GM18861 (cell line): Measurements from ENCODE around the gene LRSAM1.
"Not testable (repeated sequence)": the region's sequence is repeated elsewhere in the genome, so short reads cannot be mapped to it uniquely, and the experiment has no call there.

ENCODE experiments used
- ATAC-seq: cut with Tn5 transposase; IDR thresholded peaks from one replicate; pipeline ENCODE4 v1.9.1; 2021; ENCODE audit not compliant: unreplicated experiment

LRSAM1 gene

DNA sequence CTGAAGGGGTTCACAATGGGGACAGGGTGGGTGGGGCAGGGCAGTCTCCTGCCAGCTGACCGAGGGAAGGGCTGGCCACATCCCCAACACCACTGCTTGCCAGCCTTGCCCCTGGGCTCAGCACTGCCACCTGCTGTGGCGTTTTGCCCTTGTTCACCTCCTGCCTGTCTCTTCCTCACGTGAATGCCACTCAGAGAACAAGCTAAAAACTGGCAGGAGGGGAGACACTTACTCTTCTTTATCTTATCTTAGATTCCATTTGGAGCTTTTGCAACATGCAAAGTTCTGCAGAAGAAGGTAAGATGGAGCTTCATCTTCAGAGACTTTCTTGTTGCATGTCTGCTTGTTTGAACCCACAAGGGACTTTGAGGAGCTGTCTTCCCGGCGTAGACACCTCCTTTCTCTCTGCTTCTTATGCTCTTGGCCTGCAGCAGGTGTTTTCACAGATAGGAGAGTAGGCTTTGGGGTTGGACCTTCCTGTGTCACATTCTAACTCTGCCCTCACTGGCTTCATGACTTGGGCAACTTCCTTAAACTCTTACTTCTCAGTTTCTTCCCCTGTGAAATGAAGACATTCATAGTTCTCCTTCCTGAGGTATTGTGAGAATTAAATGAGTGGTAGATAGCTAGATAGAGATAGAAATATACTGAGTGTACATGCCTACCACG is 4.1 kb downstream of the LRSAM1 start:
- ATAC-seq, result no peak

DNA sequence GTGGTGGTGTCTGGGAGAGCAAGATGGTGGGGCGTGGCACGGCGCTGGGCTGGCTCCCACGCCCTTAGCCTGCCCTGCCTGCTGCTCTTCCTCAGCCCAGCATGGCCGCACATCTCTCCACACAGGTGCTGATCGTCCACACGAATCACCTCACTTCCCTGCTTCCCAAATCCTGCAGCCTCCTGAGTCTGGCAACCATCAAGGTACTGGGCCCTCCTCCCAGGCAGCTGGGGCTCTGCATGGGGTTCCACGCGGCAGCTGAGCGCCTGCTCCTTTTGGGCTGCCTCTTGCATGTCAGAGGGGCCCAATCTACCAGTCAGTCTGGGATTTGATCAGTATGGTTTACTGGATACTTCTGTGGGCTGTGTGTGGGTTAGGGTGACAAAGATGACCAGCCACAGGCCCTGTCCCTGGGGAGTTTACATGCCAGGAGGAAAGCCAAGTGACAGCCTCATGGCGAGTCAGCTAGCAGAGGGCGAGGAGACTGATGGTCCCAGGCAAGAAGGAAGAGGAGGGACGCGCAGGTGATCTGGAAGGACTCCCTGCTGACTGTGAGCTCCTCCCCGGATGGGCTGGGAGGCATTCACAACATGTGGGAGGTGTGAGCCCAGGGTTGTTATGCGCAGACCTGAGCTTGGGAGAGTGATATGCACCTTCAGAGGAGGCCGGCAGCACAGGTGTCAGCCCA is 6.0 kb downstream of the LRSAM1 start:
- ATAC-seq, result no peak

DNA sequence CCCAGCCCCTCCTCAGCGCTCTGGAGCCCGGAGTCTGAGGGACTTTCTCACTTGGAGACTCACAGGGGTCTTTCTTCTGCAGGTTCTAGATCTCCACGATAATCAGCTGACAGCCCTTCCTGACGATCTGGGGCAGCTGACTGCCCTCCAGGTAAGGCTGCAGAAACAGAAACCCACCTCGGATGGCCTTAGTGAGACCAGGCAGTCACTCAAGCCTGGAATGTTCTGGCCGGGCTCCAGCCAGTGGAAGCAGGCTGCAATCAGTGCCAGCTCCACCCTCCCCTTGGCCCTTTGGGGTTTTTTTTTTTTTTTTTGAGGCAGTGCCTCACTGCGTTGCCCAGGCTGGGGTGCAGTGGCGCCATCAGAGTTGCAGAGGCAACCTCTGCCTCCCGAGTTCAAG is 7.6 kb downstream of the LRSAM1 start:
- no peak for ATAC-seq

DNA sequence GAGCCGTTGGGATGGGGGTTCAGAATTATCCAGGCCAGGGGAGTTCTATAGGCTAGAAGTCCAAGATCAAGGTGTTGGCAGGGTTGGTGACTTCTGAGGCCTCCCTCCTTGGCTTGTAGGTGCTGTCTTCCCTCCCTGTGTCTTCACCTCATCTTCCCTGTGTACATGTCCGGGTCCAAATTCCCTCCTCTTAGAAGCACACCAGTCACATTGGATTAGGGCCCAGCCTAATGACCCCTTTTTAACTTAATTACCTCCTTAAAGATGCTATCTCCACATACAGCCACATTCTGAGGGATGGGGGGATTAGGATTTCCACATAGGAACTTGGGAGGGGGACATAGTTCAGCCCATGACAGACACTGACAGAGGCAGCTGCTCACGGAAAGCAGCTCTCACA is 12.1 kb downstream of the LRSAM1 start:
- no peak for ATAC-seq

DNA sequence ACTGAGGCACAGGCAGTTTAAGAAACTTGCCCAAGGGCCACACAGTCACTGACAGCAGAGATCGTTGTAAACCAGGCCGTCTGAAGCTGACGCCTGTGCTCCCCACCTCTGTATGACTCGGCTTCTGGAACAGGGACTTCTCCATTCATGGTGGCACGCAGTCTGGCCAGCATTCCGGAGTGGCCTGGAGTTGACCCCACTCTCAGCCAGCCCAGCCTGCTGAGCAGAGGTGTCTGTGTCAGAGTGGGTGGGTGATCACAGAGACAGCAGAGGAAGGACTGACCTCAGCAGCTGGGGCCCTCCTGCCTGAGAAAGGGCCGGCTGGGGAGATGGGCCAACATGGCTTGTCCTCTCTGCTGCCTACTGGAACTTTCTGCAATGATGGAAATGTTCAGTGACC is 12.6 kb downstream of the LRSAM1 start:
- no peak for ATAC-seq

DNA sequence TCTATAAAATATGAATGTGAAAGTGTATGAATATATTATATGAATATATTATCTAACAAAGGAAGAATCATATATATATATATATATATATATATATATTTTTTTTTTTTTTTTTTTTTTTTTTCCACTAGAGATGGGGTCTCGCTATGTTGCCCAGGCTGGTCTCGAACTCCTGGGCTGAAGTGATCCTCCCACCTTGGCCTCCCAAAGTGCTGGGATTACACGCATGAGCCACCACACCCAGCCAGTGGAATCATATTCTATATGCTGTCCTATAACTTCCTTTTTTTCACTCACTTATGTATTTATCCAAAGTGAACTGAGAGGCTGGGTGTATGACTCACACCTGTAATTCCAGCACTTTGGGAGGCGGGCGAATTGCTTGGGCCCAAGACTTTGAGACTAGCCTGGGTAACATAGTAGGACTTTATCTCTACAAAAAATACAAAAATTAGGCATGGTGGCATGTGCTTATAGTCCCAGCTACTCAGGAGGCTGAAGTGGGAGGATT is 15.2 kb downstream of the LRSAM1 start:
- not testable (repeated sequence) for ATAC-seq

DNA sequence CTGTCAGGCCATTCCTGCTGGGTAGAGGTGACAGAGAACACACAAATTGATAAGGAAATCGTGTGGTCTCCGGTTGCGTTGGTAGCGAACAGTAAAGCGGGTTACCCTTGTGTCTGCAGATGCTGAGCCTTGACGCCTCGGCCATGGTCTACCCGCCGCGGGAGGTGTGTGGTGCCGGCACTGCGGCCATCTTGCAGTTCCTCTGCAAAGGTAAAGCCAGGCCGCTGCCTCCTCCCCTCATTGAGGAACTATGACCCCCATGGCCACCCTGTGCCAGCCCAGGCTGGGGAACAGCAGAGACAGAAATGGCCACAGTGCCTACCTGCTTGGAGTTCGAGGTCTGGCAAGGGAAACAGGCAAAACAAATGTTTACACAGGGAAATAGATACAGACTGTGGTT is 16.3 kb downstream of the LRSAM1 start:
- no peak for ATAC-seq

DNA sequence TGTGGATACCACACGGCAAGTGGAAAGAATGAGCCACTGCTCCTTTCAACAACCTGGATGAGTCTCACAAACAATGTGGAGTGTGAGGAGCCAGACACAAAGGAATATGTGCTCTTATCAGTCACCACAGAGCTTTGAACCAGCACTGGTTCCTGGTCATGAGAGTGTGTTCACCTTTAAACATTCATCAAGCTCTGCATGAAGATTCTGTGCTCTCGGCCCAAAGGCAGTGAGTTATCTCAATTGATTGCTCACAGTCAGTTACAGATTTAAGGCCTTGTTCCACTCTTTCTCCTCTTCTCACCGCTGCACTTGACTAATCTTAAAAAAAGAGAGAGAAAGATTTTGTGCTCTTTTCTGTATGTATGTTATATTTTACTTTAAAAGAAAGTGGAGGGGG is 19.4 kb downstream of the LRSAM1 start:
- ATAC-seq, result no peak

DNA sequence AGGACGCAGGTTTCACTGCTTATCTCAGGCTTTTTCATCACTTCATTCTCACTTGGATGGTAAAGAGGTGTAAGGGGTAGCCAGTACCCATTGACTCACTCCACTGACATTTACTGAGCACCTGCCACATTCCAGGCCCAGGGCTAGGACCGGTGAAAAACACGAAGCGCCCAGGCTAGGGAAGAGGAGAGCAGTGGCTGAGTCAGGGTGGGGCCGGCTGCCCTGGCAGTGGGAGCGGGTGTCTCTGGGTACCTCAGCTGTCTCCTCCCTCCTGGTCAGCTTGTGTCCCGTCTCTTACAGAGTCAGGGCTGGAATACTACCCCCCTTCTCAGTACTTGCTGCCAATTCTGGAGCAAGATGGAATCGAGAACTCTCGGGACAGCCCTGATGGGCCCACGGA is 22.2 kb downstream of the LRSAM1 start:
- no peak for ATAC-seq

DNA sequence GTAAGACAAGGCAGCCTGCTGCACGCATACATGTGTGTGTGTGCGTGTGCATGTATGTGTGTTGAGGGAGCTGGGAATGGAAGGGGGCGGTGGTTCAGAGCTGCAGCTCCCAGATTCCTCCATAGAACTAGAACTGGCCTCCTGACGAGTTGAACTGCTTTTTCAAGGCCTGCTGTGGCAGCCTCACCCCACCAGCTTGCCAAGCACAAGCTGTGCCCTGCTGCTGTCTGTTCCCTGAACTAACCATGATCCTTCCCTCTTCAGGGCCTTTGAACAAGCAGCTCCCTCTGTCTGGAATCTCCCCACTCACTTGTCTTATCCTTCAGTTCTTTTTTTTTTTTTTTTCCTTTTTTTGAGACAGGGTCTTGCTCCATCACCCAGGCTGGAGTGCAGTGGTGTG is 22.6 kb downstream of the LRSAM1 start:
- no peak for ATAC-seq

DNA sequence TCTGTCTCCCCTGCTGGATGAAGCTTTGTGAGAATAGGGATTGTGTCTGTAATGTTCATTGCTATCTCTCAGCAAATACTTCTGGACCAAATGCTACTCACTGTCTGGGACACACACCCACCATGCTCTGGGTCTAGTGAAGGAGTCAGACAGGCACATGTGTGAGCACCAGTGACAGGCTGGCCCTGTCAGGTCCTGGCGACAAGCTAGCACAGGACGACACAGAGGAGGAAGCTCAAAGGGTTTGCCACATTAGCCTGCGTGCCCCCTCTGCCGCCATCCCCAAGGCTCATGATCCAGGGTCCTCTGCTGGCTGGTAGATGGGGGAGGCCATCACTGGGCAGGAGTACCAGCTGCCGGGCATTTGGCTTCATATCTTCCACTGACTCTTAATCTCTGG is 23.3 kb downstream of the LRSAM1 start:
- ATAC-seq, result no peak

DNA sequence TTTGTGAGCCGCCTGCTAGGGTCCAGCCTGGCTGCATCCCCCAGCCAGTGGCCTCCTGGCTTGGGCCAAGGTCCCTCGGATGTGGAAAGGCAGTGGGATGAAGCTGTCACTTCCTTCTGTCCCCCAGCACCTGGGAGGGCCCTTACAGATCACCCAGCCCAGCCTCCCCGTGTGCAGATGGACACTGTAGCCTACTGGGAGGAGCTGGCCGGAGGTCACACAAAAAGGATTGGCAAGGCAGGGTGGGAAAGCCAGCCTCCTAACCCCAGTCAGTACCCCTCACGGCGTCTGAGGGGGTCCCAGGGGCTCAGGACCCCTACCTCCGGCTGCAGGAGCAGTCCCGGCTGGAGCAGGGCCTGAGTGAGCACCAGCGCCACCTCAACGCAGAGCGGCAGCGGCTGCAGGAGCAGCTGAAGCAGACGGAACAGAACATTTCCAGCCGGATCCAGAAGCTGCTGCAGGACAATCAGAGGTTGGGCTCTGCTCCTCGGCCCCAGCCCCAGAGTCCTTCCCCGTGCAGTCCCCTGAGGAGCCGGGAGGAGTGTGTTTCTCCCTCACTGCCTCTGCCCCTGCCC is 28.3 kb downstream of the LRSAM1 start:
- ATAC-seq, result no peak

DNA sequence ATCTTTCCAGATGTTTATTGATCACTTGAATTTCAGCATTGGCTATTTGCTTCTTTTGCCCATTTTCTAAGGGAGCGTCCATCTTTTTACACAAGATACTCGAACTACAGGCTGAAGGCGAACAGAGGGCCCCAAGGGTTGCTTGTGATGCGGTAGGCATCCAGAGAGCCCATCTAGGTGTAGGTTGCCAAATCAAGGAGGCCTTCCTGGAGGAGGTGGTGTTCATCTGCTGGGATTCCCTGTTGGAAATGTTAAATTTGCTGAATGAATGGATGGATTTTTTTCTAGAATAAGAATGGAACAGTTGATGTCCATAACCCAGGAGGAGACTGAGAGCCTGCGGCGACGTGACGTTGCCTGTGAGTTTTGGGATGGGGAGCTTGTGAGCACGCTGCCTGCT is 31.4 kb downstream of the LRSAM1 start:
- no peak for ATAC-seq

DNA sequence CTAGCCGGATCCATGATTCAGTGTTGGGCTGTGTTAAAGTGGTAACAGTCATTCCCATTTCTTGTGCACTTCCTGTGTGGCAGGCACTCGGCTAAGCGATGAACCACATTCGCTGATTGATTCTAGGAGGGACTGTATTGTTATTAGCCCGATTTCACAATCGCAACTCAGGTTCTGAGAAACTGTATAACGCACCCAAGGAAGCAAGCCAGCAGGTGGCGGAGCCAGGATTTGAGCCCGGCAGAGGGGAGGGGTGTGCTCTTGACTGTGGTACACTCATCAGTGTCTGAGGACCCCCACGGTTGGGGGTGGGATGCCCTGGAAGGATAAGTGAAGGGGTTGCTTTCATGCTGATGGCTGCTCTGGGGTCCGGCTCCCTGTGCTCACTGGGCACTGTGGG is 34.7 kb downstream of the LRSAM1 start:
- no peak for ATAC-seq

DNA sequence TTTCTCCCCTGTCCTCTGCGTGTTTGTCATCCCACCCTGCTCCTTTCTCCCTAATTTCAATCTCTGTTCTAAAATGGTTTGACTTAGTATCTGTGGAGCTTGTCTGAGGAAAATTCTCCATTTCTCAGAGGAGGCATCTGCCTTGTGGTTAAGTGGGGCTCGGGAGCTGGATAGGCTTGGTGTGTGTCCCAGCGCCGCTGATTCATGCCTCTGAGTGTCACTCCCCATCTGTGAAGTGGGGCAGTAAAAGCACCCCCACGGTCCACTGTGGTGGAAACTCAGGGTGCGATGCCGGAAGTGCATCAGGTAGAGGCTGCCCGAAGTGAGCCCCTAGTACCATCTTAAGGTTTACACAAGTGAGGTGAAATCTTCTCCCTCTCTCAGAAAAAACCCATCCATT is 37.6 kb downstream of the LRSAM1 start:
- ATAC-seq, result no peak

DNA sequence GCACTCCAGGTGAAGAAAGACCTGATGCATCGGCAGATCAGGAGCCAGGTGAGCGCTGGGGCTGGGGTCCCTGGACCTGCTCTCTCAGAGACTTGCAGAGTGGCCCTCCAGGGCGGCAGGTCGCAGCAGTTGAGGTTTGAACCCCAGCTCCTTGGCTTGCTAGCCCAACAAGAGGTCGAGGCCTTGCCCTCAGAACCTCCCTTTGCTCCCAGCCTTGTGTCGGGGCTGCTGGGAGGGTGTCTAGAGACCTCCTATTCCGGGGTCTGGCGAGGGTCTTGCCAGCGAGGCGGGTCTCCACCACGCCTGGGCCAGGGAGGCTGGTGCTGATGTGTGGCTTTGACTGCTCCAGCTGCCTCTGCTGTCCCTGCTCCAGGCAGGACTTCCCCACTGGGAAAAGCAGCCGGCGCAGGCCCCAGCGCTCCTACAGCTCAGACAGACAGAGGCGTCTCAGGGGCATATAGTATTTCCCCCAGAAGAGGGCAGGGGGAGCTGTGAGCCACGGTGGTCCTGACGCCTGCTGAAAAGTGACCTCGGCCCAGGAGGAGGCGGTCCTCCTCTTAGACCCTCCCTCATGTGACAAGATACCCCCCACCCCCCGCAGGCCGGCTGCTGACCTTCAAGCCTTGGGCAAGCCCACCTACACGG is 38.3 kb downstream of the LRSAM1 start:
- ATAC-seq, result no peak

DNA sequence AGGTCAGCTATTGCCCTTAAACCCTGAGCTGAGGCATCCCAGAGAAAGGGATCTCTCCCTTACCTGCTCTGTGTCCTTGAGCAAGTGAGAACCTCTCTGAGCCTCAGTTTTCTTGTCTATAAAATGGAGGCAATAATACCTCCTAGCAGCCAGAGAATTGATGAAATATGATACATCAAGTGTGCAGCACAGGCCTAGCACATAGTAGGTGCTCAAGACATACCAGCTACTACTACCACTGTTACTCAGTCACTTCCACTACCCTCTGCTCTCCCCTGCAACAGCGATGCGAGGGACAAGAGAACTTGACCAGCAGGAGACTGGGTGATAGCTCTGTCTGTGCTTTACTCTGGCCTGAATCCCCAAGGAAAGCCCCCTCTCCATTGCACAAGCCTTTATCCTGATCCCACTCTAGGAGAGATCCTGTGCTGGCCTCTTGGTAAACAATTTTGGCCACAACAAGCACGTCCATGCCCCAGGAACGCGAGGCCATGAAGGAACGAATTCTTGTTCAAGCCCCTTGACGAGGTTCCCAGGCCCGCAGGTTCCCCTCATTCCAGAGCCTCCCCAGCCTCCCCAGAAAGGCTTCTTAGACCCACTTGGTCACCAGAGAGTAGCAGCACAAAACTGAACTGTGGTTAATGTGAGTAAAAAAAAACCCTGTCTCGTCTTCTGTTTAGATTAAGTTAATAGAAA is 39.4 kb downstream of the LRSAM1 start:
- no peak for ATAC-seq

DNA sequence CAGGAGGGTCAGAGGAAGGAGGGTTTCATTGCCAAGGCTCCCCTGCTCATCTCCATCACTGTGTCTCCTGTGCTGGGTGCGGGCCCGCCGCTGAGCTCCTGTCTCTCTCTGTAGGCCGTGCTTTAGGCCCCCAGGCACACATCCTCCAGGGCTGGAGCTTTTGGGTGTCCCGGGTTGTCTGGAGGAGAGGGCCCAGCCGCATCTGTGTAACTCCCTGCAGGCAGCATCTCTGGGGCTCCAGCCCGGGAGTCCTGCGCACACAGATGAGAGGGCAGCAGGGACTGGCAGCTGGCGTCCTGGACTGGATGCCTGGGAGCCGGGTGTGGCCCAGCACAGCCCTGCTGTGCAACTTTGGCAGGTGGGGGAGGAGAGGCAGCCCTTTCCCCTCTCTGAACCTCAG is 40.2 kb downstream of the LRSAM1 start:
- ATAC-seq, result no peak

DNA sequence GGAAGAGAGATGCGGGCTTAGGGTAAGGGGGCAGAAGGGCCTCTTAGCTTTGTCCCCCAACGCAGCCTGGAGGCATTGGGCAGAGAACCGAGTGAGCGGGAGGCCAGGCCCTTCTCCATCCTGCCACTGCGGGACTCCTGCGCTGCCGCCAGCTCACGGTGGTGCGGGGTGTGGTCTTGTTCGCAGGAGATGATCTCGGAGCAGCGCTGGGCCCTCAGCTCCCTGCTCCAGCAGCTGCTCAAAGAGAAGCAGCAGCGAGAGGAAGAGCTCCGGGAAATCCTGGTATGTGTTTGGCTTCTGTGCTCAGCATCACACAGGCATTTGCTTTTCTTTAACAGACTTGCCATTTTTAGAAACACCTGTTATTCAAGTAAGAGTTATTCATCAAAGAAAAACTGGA is 41.3 kb downstream of the LRSAM1 start:
- no peak for ATAC-seq

DNA sequence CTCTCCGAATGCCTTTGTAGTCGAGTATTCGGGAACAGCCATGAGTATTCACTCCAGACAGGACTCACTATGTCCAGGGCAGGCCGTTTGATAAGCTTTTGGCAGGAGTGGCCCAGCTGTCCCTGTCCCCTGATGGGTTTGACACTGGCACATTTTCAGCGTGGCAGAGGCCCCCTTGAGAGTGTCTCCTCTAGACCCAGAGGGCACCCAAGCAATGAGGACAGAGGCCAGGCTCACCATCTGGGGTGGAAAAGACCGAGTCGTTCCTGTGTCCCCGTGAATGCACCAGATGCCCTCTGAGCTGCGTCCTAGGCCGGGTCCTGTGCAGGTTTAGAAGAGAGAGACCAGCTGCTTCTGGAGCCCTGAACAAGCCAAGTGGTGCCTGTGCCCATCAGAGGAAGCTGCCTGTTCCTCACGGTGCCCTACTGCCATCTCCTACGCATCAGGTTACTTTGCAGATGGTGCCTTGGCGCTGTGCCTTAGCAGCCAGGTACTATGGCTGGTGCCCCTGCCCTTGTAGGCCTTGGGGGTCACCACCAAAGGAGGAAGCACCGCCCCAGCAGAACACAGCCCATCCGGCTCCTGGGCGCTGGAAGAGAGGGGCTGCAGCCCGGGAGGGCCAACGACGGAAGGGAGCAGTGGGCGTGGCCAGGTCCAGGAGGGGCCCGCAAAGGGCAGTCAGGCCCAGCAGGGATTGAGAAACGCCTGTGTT is 42.4 kb downstream of the LRSAM1 start:
- no peak for ATAC-seq

DNA sequence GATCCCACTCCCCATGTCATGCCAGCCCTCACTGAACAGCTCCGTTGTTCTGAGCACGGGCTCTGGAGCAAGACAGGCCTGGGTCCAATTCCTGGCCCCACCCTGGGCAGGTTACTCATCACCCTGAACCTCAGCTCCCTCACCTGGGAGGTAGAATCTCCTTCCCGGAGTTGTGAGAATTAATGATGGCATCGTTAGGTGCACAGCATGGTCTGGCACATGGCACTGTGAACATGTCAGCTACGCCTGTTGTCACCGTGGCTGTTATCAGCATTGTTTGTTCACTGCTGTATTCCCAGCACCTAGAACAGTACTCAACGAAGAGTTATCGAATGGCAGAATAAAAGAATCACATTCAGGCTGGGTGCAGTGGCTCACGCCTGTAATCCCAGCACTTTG is 43.0 kb downstream of the LRSAM1 start:
- no peak for ATAC-seq
